ENCODE data around the gene CTNND2.
"Not testable (repeated sequence)": the region's sequence is repeated elsewhere in the genome, so short reads cannot be mapped to it uniquely, and the experiment has no call there.

Gene CTNND2

GRCh38 chr5:11378461-11378860 is 525.8 kb downstream of the CTNND2 start:
- FAIRE-seq = no peak

GRCh38 chr5:11377896-11378295 is 526.4 kb downstream of the CTNND2 start:
- FAIRE-seq = no peak

GRCh38 chr5:11372191-11372590 is 532.1 kb downstream of the CTNND2 start:
- FAIRE-seq = no peak

GRCh38 chr5:11371021-11371420 is 533.2 kb downstream of the CTNND2 start:
- no peak for FAIRE-seq

GRCh38 chr5:11364531-11364930 is 539.7 kb downstream of the CTNND2 start:
- no peak for FAIRE-seq

GRCh38 chr5:11363631-11364178 is 540.5 kb downstream of the CTNND2 start:
- no peak for FAIRE-seq

- no peak for FAIRE-seq
Observed at GRCh38 chr5:11361768-11362167, 542.5 kb downstream of the CTNND2 start.

GRCh38 chr5:11357928-11358327 is 546.3 kb downstream of the CTNND2 start:
- FAIRE-seq = no peak

- FAIRE-seq = no peak
Observed at GRCh38 chr5:11355491-11355890, 548.8 kb downstream of the CTNND2 start.

GRCh38 chr5:11346336-11346735 is 557.9 kb downstream of the CTNND2 start:
- FAIRE-seq = no peak

GRCh38 chr5:11335881-11336760 is 568.1 kb downstream of the CTNND2 start:
- no peak for FAIRE-seq

GRCh38 chr5:11334404-11334803 is 569.8 kb downstream of the CTNND2 start:
- FAIRE-seq = no peak

GRCh38 chr5:11329679-11330078 is 574.6 kb downstream of the CTNND2 start:
- no peak for FAIRE-seq

- no peak for FAIRE-seq
Observed at GRCh38 chr5:11324521-11325289, 579.5 kb downstream of the CTNND2 start.

- no peak for FAIRE-seq
Observed at GRCh38 chr5:11323761-11324160, 580.5 kb downstream of the CTNND2 start.

- no peak for FAIRE-seq
Observed at GRCh38 chr5:11322133-11322532, 582.1 kb downstream of the CTNND2 start.

GRCh38 chr5:11319836-11320580 is 584.2 kb downstream of the CTNND2 start:
- FAIRE-seq = no peak

GRCh38 chr5:11313694-11314093 is 590.6 kb downstream of the CTNND2 start:
- not testable (repeated sequence) for FAIRE-seq

GRCh38 chr5:11311731-11312130 is 592.5 kb downstream of the CTNND2 start:
- FAIRE-seq = no peak

GRCh38 chr5:11311272-11311671 is 593.0 kb downstream of the CTNND2 start:
- FAIRE-seq = no peak

GRCh38 chr5:11310158-11310557 is 594.1 kb downstream of the CTNND2 start:
- no peak for FAIRE-seq

GRCh38 chr5:11306365-11306764 is 597.9 kb downstream of the CTNND2 start:
- no peak for FAIRE-seq

GRCh38 chr5:11305245-11305644 is 599.0 kb downstream of the CTNND2 start:
- FAIRE-seq = no peak
